Measurements from ENCODE around the gene TRIM8.

DNA sequence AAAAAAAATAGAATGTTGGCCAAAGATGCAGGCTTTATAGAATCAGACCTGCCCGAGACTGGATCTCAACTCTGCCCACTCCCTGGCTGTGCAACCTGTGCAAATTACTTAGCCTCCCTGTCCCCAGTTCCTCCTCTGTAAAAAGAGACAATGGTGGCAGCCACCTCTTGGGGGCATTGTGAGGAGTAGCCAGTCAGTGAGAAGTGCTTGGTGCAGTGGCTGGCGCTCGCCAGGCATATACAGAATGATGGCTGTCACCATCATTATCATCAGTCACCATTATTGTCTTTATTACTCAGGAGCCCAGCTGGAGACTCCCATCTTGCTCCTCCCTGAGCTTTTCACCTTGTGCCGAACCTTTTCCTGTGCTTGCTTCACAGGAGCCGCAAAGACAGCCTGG, 29.4 kb upstream of the TRIM8 start:
- TF ChIP-seq, protein P1, sequence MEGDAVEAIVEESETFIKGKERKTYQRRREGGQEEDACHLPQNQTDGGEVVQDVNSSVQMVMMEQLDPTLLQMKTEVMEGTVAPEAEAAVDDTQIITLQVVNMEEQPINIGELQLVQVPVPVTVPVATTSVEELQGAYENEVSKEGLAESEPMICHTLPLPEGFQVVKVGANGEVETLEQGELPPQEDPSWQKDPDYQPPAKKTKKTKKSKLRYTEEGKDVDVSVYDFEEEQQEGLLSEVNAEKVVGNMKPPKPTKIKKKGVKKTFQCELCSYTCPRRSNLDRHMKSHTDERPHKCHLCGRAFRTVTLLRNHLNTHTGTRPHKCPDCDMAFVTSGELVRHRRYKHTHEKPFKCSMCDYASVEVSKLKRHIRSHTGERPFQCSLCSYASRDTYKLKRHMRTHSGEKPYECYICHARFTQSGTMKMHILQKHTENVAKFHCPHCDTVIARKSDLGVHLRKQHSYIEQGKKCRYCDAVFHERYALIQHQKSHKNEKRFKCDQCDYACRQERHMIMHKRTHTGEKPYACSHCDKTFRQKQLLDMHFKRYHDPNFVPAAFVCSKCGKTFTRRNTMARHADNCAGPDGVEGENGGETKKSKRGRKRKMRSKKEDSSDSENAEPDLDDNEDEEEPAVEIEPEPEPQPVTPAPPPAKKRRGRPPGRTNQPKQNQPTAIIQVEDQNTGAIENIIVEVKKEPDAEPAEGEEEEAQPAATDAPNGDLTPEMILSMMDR (IDR thresholded peaks at IDR 0.05 in 2 of 3, conservative IDR thresholded peaks at IDR 0.05 in 1 of 3; ENCODE audit: borderline replicate concordance in 1 of 3, insufficient read depth in 1 of 3, low read depth in 2 of 3, low read length in 2 of 3): no peak
- TF ChIP-seq POLR2A (IDR thresholded peaks at IDR 0.05; ENCODE audit: borderline replicate concordance, extremely low read depth, insufficient read depth, insufficient read length) (no peak), TCF7L2 (IDR thresholded peaks at IDR 0.05; ENCODE audit: borderline replicate concordance, extremely low read depth, insufficient read depth, insufficient read length) (no peak), POLR2AphosphoS5 (IDR thresholded peaks at IDR 0.05; ENCODE audit: low read depth, low read length) (no peak), EZH2 (IDR thresholded peaks at IDR 0.05) (no peak), RAD21 (IDR thresholded peaks at IDR 0.05; ENCODE audit: low read depth) (no peak), CEBPB (IDR thresholded peaks at IDR 0.05; ENCODE audit: low read depth) (no peak), ZNF274 (IDR thresholded peaks at IDR 0.05; ENCODE audit: low read depth, low read length) (no peak), ZFX (IDR thresholded peaks at IDR 0.05) (no peak), YY1 (IDR thresholded peaks at IDR 0.05; ENCODE audit: extremely low read depth, insufficient replicate concordance, low read depth, low read length) (no peak), ELF1 (IDR thresholded peaks at IDR 0.05; ENCODE audit: borderline replicate concordance, low read depth) (no peak)
- TF ChIP-seq, protein P2, sequence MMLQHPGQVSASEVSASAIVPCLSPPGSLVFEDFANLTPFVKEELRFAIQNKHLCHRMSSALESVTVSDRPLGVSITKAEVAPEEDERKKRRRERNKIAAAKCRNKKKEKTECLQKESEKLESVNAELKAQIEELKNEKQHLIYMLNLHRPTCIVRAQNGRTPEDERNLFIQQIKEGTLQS (IDR thresholded peaks at IDR 0.05): no peak
- TF ChIP-seq, protein P3, sequence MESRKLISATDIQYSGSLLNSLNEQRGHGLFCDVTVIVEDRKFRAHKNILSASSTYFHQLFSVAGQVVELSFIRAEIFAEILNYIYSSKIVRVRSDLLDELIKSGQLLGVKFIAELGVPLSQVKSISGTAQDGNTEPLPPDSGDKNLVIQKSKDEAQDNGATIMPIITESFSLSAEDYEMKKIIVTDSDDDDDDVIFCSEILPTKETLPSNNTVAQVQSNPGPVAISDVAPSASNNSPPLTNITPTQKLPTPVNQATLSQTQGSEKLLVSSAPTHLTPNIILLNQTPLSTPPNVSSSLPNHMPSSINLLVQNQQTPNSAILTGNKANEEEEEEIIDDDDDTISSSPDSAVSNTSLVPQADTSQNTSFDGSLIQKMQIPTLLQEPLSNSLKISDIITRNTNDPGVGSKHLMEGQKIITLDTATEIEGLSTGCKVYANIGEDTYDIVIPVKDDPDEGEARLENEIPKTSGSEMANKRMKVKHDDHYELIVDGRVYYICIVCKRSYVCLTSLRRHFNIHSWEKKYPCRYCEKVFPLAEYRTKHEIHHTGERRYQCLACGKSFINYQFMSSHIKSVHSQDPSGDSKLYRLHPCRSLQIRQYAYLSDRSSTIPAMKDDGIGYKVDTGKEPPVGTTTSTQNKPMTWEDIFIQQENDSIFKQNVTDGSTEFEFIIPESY (IDR thresholded peaks at IDR 0.05; ENCODE audit: extremely low read depth, insufficient replicate concordance, low read length): no peak
